ENCODE results near the gene CRIM1.

The CRIM1 gene

GRCh38 chr2:36396878-36397539, 41.4 kb downstream of the CRIM1 start:
- DNase-seq = no peak

DNA sequence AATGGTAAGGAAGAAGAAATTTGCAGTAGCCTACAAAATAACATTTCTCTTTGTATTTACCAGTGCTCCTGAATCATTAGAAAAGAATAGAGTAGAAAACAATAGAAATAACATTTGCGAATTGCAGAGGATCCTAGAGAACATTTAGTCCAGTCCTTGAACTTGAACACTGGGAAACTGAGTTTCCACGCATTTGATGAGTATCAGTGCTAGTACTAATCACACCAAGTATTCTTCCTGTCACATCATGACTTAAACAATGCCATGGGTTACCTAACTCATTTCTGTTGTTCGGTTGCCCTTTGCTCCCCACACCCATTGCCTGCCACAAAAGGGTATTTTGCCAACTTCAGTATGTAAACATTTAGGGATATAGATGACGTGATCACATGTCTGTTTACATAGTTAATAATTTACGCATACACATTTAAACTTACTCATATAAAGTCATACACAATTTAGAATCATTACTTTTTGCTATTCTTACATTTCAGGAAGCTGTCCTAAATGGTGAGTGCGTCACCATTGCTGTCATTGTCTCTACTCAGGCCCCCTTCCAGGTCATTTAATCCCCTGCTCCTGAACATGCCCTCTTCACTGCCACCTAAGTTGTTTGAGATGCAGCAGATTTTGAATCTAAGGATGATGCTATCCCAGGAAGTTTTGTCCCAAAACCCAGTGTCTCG, 42.3 kb downstream of the CRIM1 start:
- no peak for DNase-seq

DNA sequence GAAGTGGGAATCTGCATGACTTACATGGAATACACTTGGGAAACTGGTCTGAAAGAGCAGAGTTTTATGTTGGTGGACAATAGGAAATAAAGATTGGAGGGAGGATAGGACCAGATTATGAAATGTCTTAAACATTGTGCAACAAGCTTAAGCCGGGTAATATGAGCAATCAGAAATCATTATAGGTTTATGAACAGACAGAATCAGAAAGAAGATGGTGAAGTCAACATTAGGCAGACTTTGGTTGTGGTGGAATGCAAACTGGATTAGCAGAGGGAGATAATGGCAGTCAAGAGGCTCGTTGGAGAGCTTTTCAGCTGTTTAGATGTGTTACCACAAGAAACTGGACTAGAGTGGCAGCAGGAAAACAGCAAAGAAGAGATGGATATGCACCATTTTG, 43.5 kb downstream of the CRIM1 start:
- no peak for DNase-seq

- DNase-seq = peak; percentile 90
Measured at GRCh38 chr2:36403675-36404230, 48.2 kb downstream of the CRIM1 start.

DNA sequence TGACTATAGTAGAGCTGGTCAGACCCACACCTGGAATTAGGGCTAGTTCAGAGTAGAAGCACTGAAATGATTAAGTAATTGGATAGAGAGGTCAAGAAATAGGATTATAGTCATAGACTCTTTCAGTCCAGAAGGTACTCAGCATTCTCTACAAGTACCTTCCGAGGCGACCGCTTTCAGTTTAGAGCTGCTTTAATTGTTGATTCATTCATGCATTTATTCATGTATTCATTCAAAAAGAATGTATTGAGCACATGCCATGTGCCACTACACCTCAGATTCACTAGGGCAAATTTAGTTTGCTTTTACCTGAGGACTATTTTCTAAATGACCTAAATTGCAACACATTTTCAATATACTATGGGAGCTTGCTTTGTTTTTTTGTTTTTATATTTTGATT, 48.7 kb downstream of the CRIM1 start:
- no peak for DNase-seq

DNA sequence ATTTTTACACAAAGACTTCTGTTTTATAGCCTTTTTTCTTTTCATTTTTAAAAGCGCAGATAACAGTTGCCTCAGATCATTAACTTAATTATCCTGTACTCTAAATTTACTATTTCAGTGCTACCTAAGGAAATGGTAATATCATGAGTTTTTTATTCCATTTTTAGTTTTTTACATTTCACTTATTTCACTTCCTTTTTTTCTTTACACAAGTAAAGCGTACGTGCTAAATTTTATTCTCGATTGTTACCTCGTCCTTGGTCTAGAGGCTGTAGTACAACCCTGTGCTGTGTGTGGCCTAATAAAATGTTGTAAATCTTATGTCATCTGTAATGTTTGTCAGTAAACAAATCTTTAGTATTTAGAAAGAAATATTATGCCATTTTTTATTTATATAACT, 49.2 kb downstream of the CRIM1 start:
- no peak for DNase-seq

- no peak for DNase-seq
Measured at GRCh38 chr2:36405183-36405582, 49.6 kb downstream of the CRIM1 start.

- DNase-seq = no peak
Measured at GRCh38 chr2:36406296-36406695, 50.7 kb downstream of the CRIM1 start.

DNA sequence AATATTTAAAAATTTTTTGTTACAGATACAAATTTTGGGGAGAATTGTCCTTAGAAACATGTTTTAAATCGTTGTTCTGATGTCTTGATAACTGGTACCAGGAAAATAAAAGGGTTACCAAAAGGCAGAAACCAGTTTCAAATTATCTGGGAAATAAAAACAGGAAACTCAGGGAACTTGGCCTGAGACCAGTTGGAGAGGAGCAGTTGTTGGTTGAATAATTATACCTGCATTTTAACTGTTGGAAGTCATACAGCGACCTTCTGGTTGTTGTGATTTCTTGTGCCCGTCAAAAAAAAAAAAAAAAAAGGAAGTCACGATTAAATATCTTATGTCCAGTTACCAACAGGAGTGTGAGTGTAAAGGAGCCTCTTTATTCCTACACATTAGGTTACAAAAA, 51.8 kb downstream of the CRIM1 start:
- no peak for DNase-seq

DNA sequence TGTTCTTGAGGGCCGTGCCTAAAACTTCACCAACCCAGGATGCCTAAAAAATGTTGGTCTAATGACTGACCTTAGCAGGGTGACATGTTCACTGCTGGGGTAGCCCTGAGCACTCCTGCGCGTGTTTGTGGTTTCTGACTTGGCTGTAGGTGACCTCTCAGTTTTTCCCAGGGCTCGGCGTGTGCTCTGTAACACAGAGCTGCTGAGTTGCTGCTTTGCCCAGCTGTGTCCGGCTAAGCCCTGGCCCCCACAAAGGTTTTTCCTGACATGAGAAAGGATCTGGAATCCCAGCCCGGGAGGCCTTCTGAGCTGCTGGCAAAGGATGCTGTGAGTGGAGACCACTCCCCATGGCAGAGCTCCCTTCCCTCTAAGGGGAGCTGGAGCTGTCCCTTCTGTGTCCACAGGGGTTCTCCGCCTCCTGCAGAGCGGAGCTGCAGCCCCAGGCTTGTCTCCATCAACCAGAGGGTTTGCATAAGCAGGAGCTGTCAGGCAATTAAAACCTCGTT, 52.7 kb downstream of the CRIM1 start:
- peak; percentile 40 for DNase-seq

DNA sequence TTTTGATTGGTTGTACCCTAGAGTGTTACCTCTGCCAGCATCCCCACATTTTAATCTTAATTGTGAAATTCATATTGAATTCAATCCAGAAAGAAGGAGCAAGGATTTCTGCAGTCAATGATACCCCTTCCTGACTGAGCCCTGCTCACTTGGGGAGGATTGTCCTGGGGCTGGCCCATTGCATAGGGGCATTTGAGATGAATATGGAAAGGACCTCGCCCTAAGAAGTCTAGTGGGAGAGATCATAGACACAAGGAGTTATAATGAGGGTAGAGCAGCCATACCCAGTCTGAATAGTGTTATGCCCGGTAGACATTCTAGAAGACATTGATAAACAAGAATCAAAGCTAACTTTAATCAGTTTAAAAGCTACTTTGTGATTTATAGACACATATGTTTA, 53.8 kb downstream of the CRIM1 start:
- no peak for DNase-seq

- DNase-seq = no peak
Measured at GRCh38 chr2:36409935-36410334, 54.4 kb downstream of the CRIM1 start.

DNA sequence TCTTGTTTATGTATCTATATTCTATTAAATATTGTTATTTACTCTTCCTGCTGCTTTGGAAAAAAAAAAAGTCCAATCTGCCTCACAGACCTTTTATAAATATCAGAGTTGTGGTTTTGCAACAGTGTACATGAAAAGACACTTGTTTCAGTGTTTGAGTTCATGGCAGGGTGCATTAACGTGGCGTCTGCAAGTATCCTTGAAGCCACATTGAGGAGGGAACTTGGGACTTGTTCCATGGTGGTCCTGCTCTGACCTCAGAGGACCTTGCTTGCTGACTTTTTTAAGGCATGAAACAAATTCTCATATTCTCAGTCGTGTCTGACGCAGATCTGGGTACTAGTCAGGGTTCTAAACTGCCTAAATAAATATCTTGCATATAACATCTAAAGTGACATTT, 55.1 kb downstream of the CRIM1 start:
- no peak for DNase-seq

DNA sequence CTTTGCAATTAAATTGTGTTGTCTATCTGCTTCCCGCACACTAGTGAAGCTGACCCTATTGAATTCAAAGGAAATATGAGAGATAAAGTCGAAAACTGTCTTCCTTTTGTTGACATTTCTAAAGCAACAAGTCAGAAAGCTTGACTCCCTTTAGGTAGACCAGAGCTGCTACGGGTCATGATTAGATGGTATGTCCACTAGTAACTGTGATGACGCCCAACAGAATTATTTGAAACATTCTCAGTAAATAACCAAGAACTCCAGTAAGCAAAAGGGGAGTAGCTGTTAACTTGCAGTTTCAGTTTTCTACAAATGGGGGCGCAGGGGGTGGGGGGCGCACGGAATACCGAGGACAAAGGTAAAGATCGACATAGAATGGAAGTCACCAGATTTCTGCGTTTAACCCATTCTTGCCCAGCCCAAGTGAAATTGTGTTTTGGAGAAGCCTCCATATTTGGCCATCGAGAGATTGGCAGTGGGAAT, 56.4 kb downstream of the CRIM1 start:
- DNase-seq = no peak

GRCh38 chr2:36413218-36413617, 57.6 kb downstream of the CRIM1 start:
- peak; percentile 61 for DNase-seq

DNA sequence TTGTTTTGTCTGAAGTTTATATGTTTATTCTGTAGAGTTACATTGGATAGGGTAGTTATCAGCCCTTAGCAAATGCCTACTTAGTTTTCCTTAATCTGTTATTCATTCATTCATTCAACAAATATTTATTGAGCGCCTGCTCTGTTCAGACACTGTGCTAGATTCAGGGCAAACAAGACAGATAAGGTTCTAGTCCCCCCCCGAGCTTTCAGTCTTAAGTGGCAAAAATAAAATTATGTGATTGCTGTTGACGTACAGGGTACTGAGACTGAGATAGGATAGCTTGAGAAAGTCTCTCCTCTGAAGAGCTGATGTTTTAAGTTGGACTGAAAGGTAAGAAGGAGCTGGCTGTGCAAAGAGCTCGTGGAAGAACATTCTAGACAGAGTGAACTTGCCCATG, 58.7 kb downstream of the CRIM1 start:
- DNase-seq = no peak

- DNase-seq = no peak
Measured at GRCh38 chr2:36415381-36416022, 59.9 kb downstream of the CRIM1 start.

GRCh38 chr2:36416370-36417165, 61.0 kb downstream of the CRIM1 start:
- peak; percentile 49 for DNase-seq

DNA sequence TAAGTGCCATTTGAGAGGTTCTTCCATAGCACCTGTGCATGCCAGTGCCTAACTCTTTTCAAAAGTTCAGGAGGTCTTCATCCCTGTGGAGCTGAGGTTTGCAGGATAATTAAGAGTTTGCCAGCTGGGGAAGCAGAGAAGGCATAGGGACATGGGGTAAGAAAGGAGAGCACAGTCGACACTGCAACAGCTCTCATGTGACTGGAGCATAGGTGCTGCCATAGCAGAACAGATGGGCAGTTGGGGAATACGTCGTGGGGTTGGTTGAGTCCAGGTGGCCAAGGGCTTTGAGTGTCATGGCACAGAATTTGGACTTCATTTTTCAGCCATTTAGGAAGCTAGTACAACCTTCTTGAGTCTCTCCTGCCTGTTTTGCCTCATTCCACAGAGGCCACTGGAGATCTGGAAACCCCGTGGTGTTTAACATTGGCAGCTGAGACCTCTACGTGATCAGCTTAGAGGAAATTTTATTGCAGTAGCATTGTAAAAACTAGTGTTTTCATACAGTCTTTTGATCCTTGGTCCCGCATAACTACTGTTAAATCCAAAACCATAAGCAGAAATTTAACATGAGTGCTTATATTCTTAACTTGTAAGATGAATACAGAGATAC, 65.1 kb downstream of the CRIM1 start:
- DNase-seq = no peak

- no peak for DNase-seq
Measured at GRCh38 chr2:36421379-36421778, 65.8 kb downstream of the CRIM1 start.

GRCh38 chr2:36423172-36423571, 67.6 kb downstream of the CRIM1 start:
- no peak for DNase-seq

GRCh38 chr2:36423619-36424120, 68.1 kb downstream of the CRIM1 start:
- DNase-seq = no peak
